ENCODE results near the gene LRRC47. TPM values are rescaled to one million over a fixed set of nuclear protein-coding genes. Genes with fewer than 3 reads are reported as not detected.
"Not testable (repeated sequence)": the region's sequence is repeated elsewhere in the genome, so short reads cannot be mapped to it uniquely, and the experiment has no call there.

LRRC47 gene
- total RNA-seq, 4 donors from 2014 or later = 64.2 to 97.2 (median 89.9) TPM

GRCh38 chr1:3750741-3751140, 45.6 kb downstream of the LRRC47 start:
- Histone ChIP-seq H3K36me3 (no peaks in the 10 kb centered on the region), H3K4me1 (peaks cover 8 to 17% of the 10 kb centered on the region in 2 donors), H3K9me3 (no peaks in the 10 kb centered on the region), H3K27me3 (peaks cover 0 to 2% (median 0%) of the 10 kb centered on the region in 3 donors), H3K27ac (no peak overlapping the region), H3K4me3 (no peak overlapping the region)
- in situ Hi-C loops (cut with MboI; ENCODE audit: low sequenced_read_pairs in 4 of 4) = no loop called here
- ATAC-seq (no peak), DNase-seq (no peak)
- intact Hi-C loops (cut with DNase I; ENCODE audit: low total_unique reads) = no loop called here
- TF ChIP-seq POLR2A (IDR thresholded peaks at IDR 0.05) (no peak), CTCF (IDR thresholded peaks at IDR 0.05 in 4 of 5, conservative IDR thresholded peaks at IDR 0.05 in 1 of 5) (no peak)

- no peaks in the 10 kb centered on the region for H3K9me3 ChIP-seq
- in situ Hi-C loops (cut with MboI; ENCODE audit: low sequenced_read_pairs in 4 of 4) (no loop called here), intact Hi-C loops (cut with DNase I; ENCODE audit: low total_unique reads) (no loop called here)
- H3K4me1 ChIP-seq = peaks cover 20 to 29% of the 10 kb centered on the region in 2 donors
- ATAC-seq = no peak
- DNase-seq = no peak
- H3K4me3 ChIP-seq = no peak overlapping the region
- H3K27ac ChIP-seq = no peak overlapping the region
- H3K36me3 ChIP-seq = no peaks in the 10 kb centered on the region
- H3K27me3 ChIP-seq = peaks cover 0 to 2% (median 0%) of the 10 kb centered on the region in 3 donors
- no peak for TF ChIP-seq CTCF (IDR thresholded peaks at IDR 0.05 in 4 of 5, conservative IDR thresholded peaks at IDR 0.05 in 1 of 5)
- no peak for TF ChIP-seq POLR2A (IDR thresholded peaks at IDR 0.05)
These were observed 46.8 kb downstream of the LRRC47 start for GRCh38 chr1:3749512-3749911.

GRCh38 chr1:3748316-3748900, 47.9 kb downstream of the LRRC47 start:
- H3K36me3 ChIP-seq; ATAC-seq; DNase-seq; H3K27ac ChIP-seq; intact Hi-C loops (cut with DNase I; ENCODE audit: low total_unique reads); H3K27me3 ChIP-seq; H3K9me3 ChIP-seq; H3K4me3 ChIP-seq; in situ Hi-C loops (cut with MboI; ENCODE audit: low sequenced_read_pairs in 4 of 4): not testable (repeated sequence)
- H3K4me1 ChIP-seq = peaks cover 20 to 33% of the 10 kb centered on the region in 2 donors

GRCh38 chr1:3747903-3748302, 48.4 kb downstream of the LRRC47 start:
- TF ChIP-seq CTCF (IDR thresholded peaks at IDR 0.05 in 4 of 5, conservative IDR thresholded peaks at IDR 0.05 in 1 of 5) (no peak), POLR2A (IDR thresholded peaks at IDR 0.05) (no peak)
- intact Hi-C loops (cut with DNase I; ENCODE audit: low total_unique reads) = loop anchor here (1.0 kb wide), 1 partner anchor 48 kb away; the partner anchor contains the start of gene LRRC47
- Histone ChIP-seq H3K27me3 (no peaks in the 10 kb centered on the region), H3K27ac (peak overlapping the region in 1 of 4 donors; percentile 85), H3K9me3 (no peaks in the 10 kb centered on the region), H3K36me3 (no peaks in the 10 kb centered on the region), H3K4me3 (peak overlapping the region in 1 of 4 donors; percentile 82), H3K4me1 (peaks cover 20 to 33% of the 10 kb centered on the region in 2 donors)
- in situ Hi-C loops (cut with MboI; ENCODE audit: low sequenced_read_pairs in 4 of 4) = no loop called here
- no peak for DNase-seq
- ATAC-seq = no peak

GRCh38 chr1:3747522-3747848, 48.8 kb downstream of the LRRC47 start:
- H3K4me3 ChIP-seq = peak overlapping the region; percentile 75 to 83 (median 79)
- no peaks in the 10 kb centered on the region for H3K27me3 ChIP-seq
- peak overlapping the region; percentile 79 to 89 (median 86) for H3K27ac ChIP-seq
- TF ChIP-seq POLR2A (IDR thresholded peaks at IDR 0.05) (no peak), CTCF (IDR thresholded peaks at IDR 0.05 in 4 of 5, conservative IDR thresholded peaks at IDR 0.05 in 1 of 5) (no peak)
- H3K36me3 ChIP-seq = no peaks in the 10 kb centered on the region
- no peaks in the 10 kb centered on the region for H3K9me3 ChIP-seq
- ATAC-seq = no peak
- in situ Hi-C loops (cut with MboI; ENCODE audit: low sequenced_read_pairs in 4 of 4) = no loop called here
- DNase-seq = no peak
- intact Hi-C loops (cut with DNase I; ENCODE audit: low total_unique reads) = loop anchor here (1.0 kb wide), 1 partner anchor 49 kb away; the partner anchor contains the start of gene LRRC47
- peaks cover 20 to 33% of the 10 kb centered on the region in 2 donors for H3K4me1 ChIP-seq

Data from gastrocnemius medialis (tissue), 4 donors.